ENCODE data around the gene MATR3. TPM values are rescaled to one million over a fixed set of nuclear protein-coding genes. Genes with fewer than 3 reads are reported as not detected.
"Not testable (repeated sequence)": the region's sequence is repeated elsewhere in the genome, so short reads cannot be mapped to it uniquely, and the experiment has no call there.

Gene MATR3
- total RNA-seq, 2 experiments from 2014 or later: 376 to 401 TPM

DNA sequence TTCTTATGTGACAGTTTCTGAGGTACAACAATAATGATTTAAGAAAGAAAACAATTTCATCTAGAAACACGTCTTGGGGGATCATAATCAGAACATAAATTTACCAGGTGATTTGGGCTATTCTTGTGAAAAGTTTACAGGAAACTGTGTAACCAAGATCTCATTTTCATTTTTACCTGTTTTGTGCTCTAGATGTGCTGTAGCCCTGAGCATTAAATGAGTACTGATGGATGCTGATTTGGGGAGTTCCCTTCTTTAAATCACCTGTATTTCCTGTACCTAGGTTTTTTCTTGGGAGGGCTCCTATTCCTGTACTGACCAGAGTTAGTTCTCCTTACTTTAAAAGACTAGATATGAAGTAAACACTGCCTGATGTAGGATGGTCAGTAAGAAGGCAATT lies 12.7 kb downstream of the MATR3 start:
- Mint-ChIP-seq H3K9me3 (no peaks in the 10 kb centered on the region), H3K27me3 (no peaks in the 10 kb centered on the region), H3K36me3 (ENCODE audit: low read depth) (peaks cover 46% of the 10 kb centered on the region), H3K4me3 (peak overlapping the region; percentile 5), H3K4me1 (ENCODE audit: low read depth) (peaks cover 94% of the 10 kb centered on the region), H3K27ac (no peak overlapping the region)
- CTCF ChIA-PET: interaction anchor here (0.9 to 1.4 kb wide), 2 partner anchors 32 to 36 kb away, joined by 3 read pairs; no protein-coding TSS in a partner anchor
- H3K27ac ChIP-seq (ENCODE audit: low read depth in 1 of 2, low read length in 2 of 2): peak overlapping the region in 1 of 2 donors; percentile 25
- H3K4me3 ChIP-seq (ENCODE audit: low read length): no peak overlapping the region
- no peak for ATAC-seq (ENCODE audit: poor library complexity)
- intact Hi-C loops (cut with DNase I, micrococcal nuclease): no loop called here
- TF ChIP-seq, protein P1, sequence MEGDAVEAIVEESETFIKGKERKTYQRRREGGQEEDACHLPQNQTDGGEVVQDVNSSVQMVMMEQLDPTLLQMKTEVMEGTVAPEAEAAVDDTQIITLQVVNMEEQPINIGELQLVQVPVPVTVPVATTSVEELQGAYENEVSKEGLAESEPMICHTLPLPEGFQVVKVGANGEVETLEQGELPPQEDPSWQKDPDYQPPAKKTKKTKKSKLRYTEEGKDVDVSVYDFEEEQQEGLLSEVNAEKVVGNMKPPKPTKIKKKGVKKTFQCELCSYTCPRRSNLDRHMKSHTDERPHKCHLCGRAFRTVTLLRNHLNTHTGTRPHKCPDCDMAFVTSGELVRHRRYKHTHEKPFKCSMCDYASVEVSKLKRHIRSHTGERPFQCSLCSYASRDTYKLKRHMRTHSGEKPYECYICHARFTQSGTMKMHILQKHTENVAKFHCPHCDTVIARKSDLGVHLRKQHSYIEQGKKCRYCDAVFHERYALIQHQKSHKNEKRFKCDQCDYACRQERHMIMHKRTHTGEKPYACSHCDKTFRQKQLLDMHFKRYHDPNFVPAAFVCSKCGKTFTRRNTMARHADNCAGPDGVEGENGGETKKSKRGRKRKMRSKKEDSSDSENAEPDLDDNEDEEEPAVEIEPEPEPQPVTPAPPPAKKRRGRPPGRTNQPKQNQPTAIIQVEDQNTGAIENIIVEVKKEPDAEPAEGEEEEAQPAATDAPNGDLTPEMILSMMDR (IDR thresholded peaks at IDR 0.05): no peak
- peaks cover 37% of the 10 kb centered on the region for H3K4me1 ChIP-seq (ENCODE audit: insufficient read depth, low read length)
- H3K27me3 ChIP-seq (ENCODE audit: control insufficient read depth in 1 of 2, insufficient read depth in 2 of 2, low read length in 2 of 2): no peaks in the 10 kb centered on the region
- H3K36me3 ChIP-seq (ENCODE audit: insufficient read depth, low read length): peaks cover 6% of the 10 kb centered on the region
- H3K9me3 ChIP-seq (ENCODE audit: control insufficient read depth in 1 of 2, insufficient read depth in 1 of 2, low read length in 2 of 2): no peaks in the 10 kb centered on the region
- no peak for DNase-seq
- POLR2A ChIA-PET: interaction anchor here (6.0 to 8.7 kb wide), 2 partner anchors 11 to 35 kb away, joined by 50 to 79 read pairs; partner anchors contain the start of genes MATR3 and PAIP2

DNA sequence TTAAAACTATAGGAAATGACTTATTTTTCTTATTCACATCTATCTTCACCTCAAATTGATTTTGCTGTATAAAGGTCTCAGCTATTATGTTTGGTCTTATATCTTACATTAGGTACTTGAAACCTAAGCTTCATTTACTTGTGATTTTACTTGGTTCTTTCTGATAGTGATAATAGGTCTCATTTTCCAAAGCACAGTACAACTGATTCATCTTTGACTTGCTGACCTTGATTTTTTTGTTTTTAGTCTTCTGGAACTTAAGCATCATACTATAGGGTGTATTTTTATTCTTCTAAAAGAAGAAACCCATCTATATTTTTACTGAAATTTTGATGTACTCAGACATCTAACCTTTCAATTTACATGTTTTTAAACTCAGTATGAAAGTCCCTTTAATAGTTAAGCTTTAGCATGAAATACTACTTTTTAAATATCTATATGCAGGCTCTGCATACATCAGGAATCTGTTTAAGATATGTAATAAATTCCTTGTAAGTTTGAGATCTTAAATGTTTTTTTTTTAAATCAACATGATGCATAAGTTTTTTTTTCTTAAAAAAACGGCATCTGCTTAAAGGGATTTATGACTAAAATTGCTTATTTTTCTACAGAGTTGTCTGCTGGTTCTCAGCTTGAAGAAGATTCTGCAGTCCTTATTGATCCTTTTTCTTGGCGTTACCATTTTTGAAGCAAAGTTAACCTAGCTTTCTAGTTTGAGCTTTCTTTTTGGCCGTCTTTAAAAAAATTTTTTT lies 13.3 kb downstream of the MATR3 start:
- Mint-ChIP-seq H3K36me3 (ENCODE audit: low read depth) (peaks cover 44% of the 10 kb centered on the region), H3K4me3 (peak overlapping the region; percentile 5), H3K27ac (no peak overlapping the region), H3K27me3 (no peaks in the 10 kb centered on the region), H3K9me3 (no peaks in the 10 kb centered on the region), H3K4me1 (ENCODE audit: low read depth) (peaks cover 92% of the 10 kb centered on the region)
- no peak overlapping the region for H3K4me3 ChIP-seq (ENCODE audit: low read length)
- intact Hi-C loops (cut with DNase I, micrococcal nuclease): no loop called here
- ATAC-seq (ENCODE audit: poor library complexity) (no peak), DNase-seq (no peak)
- peaks cover 33% of the 10 kb centered on the region for H3K4me1 ChIP-seq (ENCODE audit: insufficient read depth, low read length)
- H3K27ac ChIP-seq (ENCODE audit: low read depth in 1 of 2, low read length in 2 of 2): peak overlapping the region in 1 of 2 donors; percentile 25
- TF ChIP-seq, protein P1 (IDR thresholded peaks at IDR 0.05): no peak
- H3K27me3 ChIP-seq (ENCODE audit: control insufficient read depth in 1 of 2, insufficient read depth in 2 of 2, low read length in 2 of 2): no peaks in the 10 kb centered on the region
- ChIA-PET POLR2A (interaction anchor here (6.0 to 8.7 kb wide), 2 partner anchors 12 to 34 kb away, joined by 50 to 79 read pairs; partner anchors contain the start of genes MATR3 and PAIP2), CTCF (interaction anchor here (1.3 to 1.4 kb wide), 2 partner anchors 30 to 35 kb away, joined by 3 to 5 read pairs; no protein-coding TSS in a partner anchor)
- no peaks in the 10 kb centered on the region for H3K9me3 ChIP-seq (ENCODE audit: control insufficient read depth in 1 of 2, insufficient read depth in 1 of 2, low read length in 2 of 2)
- peaks cover 6% of the 10 kb centered on the region for H3K36me3 ChIP-seq (ENCODE audit: insufficient read depth, low read length)

DNA sequence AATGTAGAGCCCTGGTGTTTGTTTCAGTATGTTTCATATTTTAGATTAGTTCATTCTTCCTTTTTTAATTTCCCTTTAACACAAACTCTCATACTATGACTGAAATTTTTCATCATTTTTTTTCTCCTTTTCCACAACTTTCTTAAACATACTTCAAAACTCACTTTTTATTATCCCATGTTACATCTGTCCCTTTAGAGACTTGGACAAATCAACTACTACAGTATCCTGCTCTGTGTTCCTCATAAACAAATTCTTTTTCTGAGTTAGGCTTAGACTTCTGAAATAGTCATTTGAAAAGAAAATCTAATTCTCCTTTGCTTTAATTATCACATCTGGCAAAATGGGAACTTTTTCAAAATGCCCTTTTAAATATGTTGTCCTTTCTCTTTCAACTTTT lies 15.3 kb downstream of the MATR3 start:
- POLR2A ChIA-PET: interaction anchor here (0.7 to 5.2 kb wide), 3 partner anchors 9 to 33 kb away, joined by 3 to 36 read pairs (median 4); partner anchors contain the start of genes MATR3 and PAIP2
- Mint-ChIP-seq H3K4me1 (ENCODE audit: low read depth) (peaks cover 88% of the 10 kb centered on the region), H3K36me3 (ENCODE audit: low read depth) (peaks cover 36% of the 10 kb centered on the region), H3K9me3 (no peaks in the 10 kb centered on the region), H3K27me3 (no peaks in the 10 kb centered on the region), H3K27ac (peak overlapping the region; percentile 45), H3K4me3 (peak overlapping the region; percentile 70)
- H3K4me1 ChIP-seq (ENCODE audit: insufficient read depth, low read length): peaks cover 33% of the 10 kb centered on the region
- peaks cover 12% of the 10 kb centered on the region for H3K36me3 ChIP-seq (ENCODE audit: insufficient read depth, low read length)
- TF ChIP-seq, protein P1 (IDR thresholded peaks at IDR 0.05): no peak
- H3K4me3 ChIP-seq (ENCODE audit: low read length): no peak overlapping the region
- intact Hi-C loops (cut with DNase I, micrococcal nuclease): no loop called here
- ATAC-seq (ENCODE audit: poor library complexity) (no peak), DNase-seq (no peak)
- CTCF ChIA-PET: no interaction called here
- H3K9me3 ChIP-seq (ENCODE audit: control insufficient read depth in 1 of 2, insufficient read depth in 1 of 2, low read length in 2 of 2): no peaks in the 10 kb centered on the region
- no peak overlapping the region for H3K27ac ChIP-seq (ENCODE audit: low read depth in 1 of 2, low read length in 2 of 2)
- no peaks in the 10 kb centered on the region for H3K27me3 ChIP-seq (ENCODE audit: control insufficient read depth in 1 of 2, insufficient read depth in 2 of 2, low read length in 2 of 2)

DNA sequence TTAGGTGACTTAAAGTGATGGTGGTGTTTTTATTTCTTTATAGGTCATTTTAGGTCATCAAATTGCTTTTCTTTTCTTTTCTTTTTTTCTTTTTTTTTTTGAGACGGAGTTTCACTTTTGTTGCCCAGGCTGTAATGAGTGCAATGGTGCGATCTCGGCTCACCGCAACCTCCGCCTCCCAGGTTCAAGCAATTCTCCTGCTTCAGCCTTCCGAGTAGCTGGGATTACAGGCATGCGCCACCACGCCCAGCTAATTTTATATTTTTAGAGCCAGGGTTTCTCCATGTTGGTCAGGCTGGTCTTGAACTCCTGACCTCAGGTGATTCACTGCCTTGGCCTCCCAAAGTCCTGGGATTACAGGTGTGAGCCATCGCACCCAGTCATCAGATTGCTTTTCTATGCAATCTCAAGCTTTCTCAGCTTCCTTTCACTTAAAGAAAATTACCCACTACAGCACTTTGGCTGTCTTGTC lies 17.2 kb downstream of the MATR3 start:
- peak overlapping the region; percentile 17 for H3K4me3 Mint-ChIP-seq
- CTCF ChIA-PET; H3K9me3 Mint-ChIP-seq; H3K27me3 Mint-ChIP-seq; ATAC-seq (ENCODE audit: poor library complexity); H3K27ac ChIP-seq (ENCODE audit: low read depth in 1 of 2, low read length in 2 of 2); H3K9me3 ChIP-seq (ENCODE audit: control insufficient read depth in 1 of 2, insufficient read depth in 1 of 2, low read length in 2 of 2); H3K27me3 ChIP-seq (ENCODE audit: control insufficient read depth in 1 of 2, insufficient read depth in 2 of 2, low read length in 2 of 2); H3K4me3 ChIP-seq (ENCODE audit: low read length): not testable (repeated sequence)
- Histone ChIP-seq H3K4me1 (ENCODE audit: insufficient read depth, low read length) (peaks cover 30% of the 10 kb centered on the region), H3K36me3 (ENCODE audit: insufficient read depth, low read length) (peaks cover 28% of the 10 kb centered on the region)
- H3K36me3 Mint-ChIP-seq (ENCODE audit: low read depth): peaks cover 53% of the 10 kb centered on the region
- H3K27ac Mint-ChIP-seq: peak overlapping the region; percentile 24
- H3K4me1 Mint-ChIP-seq (ENCODE audit: low read depth): peaks cover 87% of the 10 kb centered on the region
- peak in 1 of 14 experiments; percentile 27 for DNase-seq
- POLR2A ChIA-PET: interaction anchor here (5.2 kb wide), 1 partner anchor 17 kb away, joined by 36 read pairs; the partner anchor contains the start of gene MATR3
- intact Hi-C loops (cut with DNase I, micrococcal nuclease): loop anchor here in 1 of 2 experiments (2.0 kb wide), 1 partner anchor 14 kb away; no protein-coding TSS in a partner anchor
